Transverse colon (tissue), 4 donors: ENCODE measurements around the gene ADRB1. TPM values are rescaled to one million over a fixed set of nuclear protein-coding genes. Genes with fewer than 3 reads are reported as not detected.

Source experiments
- DNase-seq: peaks from one replicate; pipeline ENCODE4 v3.0.0-alpha.2; 2019
- H3K27ac ChIP-seq, 4 donors: fragments of 200-600 bp; sonication (generic); 2 replicates each; pipeline ENCODE4 v1.5.1; 2016 to 2018; ENCODE audit warnings: inconsistent platforms in 4 of 4
- H3K27me3 ChIP-seq: fragments of 200-600 bp; sonication (generic); 2 replicates; pipeline ENCODE4 v1.5.1; 2017; ENCODE audit warnings: inconsistent platforms
- H3K36me3 ChIP-seq, 4 donors: fragments of 200-600 bp; sonication (generic); 2 replicates each; pipeline ENCODE4 v1.5.1; 2017 to 2019; ENCODE audit warnings: inconsistent platforms in 4 of 4
- H3K4me1 ChIP-seq, 4 donors: fragments of 200-600 bp; sonication (generic); 2 replicates each; pipeline ENCODE4 v1.5.1; 2017 to 2020; ENCODE audit warnings: inconsistent platforms in 4 of 4
- H3K4me3 ChIP-seq, 4 donors: fragments of 200-600 bp; sonication (generic); 1 replicate in 1 of 4; 2 replicates in 3 of 4; pipeline versions ENCODE4 v1.5.1 to v1.6.1; 2017 to 2019; ENCODE audit warnings: inconsistent platforms in 4 of 4
- H3K9me3 ChIP-seq, 2 donors: fragments of 200-600 bp; sonication (generic); 2 replicates each; pipeline ENCODE4 v1.5.1; 2017 to 2019; ENCODE audit warnings: inconsistent platforms in 2 of 2
- CTCF ChIP-seq, 5 experiments: fragments of 200-600 bp in 3 of 5; fragments of 450-650 bp in 2 of 5; sonication (generic) in 3 of 5; IDR thresholded peaks; 1 replicate in 2 of 5; 2 replicates in 3 of 5; pipeline ENCODE4 v1.5.1; 2016 to 2017; ENCODE audit warnings: antibody characterized with exemption in 5 of 5, inconsistent platforms in 3 of 5, mild to moderate bottlenecking in 2 of 5, moderate library complexity in 1 of 5
- EP300 ChIP-seq: sonication (generic); formaldehyde crosslinking; IDR thresholded peaks from one replicate; pipeline ENCODE4 v1.6.1; 2017; ENCODE audit warnings: antibody characterized with exemption, low read depth
- POLR2A ChIP-seq: fragments of 450-650 bp; IDR thresholded peaks from one replicate; pipeline ENCODE4 v1.6.1; 2016; ENCODE audit warnings: antibody characterized with exemption, mild to moderate bottlenecking, moderate library complexity
- POLR2AphosphoS5 ChIP-seq, 3 donors: sonication (generic); formaldehyde crosslinking; IDR thresholded peaks; one replicate each; pipeline ENCODE4 v1.6.1; 2016; ENCODE audit warnings: antibody characterized with exemption in 3 of 3
- WGBS, 2 donors: methylation state at CpG; one replicate each; pipeline ENCODE4 v1.1.5; 2018; ENCODE audit warnings: low coverage in 1 of 2; 5-methylcytosine and 5-hydroxymethylcytosine counted together
- in situ Hi-C, 4 donors: fragments of 200-750 bp; cut with MboI; loops; one replicate each; pipeline versions ENCODE4 v1.15.0 to v1.15.1; 2017; ENCODE audit warnings: low sequenced_read_pairs in 3 of 4, low pct_ligation_motif_present in 1 of 4, low pct_unique_long_range_greater_than_20kb in 1 of 4
- intact Hi-C: fragments of 100-400 bp; cut with DNase I; formaldehyde crosslinking; loops from one replicate; pipeline ENCODE4 v1.15.1; 2023; ENCODE audit warnings: low total_unique reads
- total RNA-seq, 4 donors: library from RNA; depleted of rRNA; stranded (reverse); fragments of >200 nt; gene quantifications; one replicate each; pipeline ENCODE4 v1.1.0, GENCODE V29; 2016

ADRB1 gene
- total RNA-seq, 4 donors from 2014 or later, result 1.2 to 1.9 (median 1.4) TPM; not detected in 1

DNA sequence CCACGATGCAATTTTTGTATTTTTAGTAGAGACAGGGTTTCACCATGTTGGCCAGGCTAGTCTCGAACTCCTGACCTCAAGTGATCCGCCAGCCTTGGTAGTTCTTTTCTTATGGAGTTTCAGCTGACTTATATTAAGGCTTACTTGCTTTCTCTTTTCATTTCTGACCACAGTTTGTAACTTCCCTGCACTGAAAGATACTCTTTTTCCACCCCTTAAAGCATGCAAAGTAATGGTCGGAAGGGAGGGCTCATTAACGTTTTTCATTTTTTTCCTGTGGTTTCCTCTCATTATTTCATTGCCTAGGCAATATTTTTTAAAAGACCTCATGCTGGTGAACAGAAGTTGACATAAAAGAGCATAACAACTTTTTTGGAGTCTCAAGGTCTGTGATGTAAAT, 27.0 kb downstream of the ADRB1 start:
- TF ChIP-seq POLR2AphosphoS5 (IDR thresholded peaks at IDR 0.05) (no peak), POLR2A (no peak), CTCF (IDR thresholded peaks at IDR 0.05) (no peak), EP300 (no peak)
- in situ Hi-C loops, result no loop called here
- peaks cover 0 to 12% (median 0%) of the 10 kb centered on the region in 4 donors for H3K4me1 ChIP-seq
- no peak overlapping the region for H3K4me3 ChIP-seq
- no peaks in the 10 kb centered on the region for H3K27me3 ChIP-seq
- H3K9me3 ChIP-seq, result no peaks in the 10 kb centered on the region
- no peak overlapping the region for H3K27ac ChIP-seq
- 58 to 68% methylated on average over 4 to 5 of the region's 5 CpGs for WGBS, 2 donors
- intact Hi-C loops, result no loop called here
- DNase-seq, result no peak
- no peaks in the 10 kb centered on the region for H3K36me3 ChIP-seq

DNA sequence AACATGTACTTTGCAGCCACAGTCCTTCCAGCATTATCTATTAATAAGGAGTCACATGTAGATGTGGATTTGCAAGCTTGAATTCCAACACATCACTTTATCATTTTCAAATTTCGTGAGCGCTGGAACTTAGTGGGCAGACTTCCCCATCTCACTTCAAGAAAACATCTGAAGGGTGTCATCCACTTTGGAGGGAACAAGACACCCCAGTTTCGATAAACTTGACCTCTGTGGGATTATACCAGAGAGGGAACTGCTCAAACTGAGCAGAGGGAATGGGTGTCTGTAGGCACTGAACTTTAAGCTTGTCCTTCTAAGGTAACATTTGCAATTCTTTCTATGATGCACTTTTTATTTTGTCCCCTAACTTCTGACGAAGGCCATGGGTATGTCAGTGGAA, 27.5 kb downstream of the ADRB1 start:
- no peaks in the 10 kb centered on the region for H3K36me3 ChIP-seq
- TF ChIP-seq EP300 (no peak), CTCF (IDR thresholded peaks at IDR 0.05) (no peak), POLR2A (no peak), POLR2AphosphoS5 (IDR thresholded peaks at IDR 0.05) (no peak)
- no peak for DNase-seq
- intact Hi-C loops, result no loop called here
- 85 to 86% methylated on average over 4 of the region's 4 CpGs for WGBS, 2 donors
- in situ Hi-C loops, result no loop called here
- H3K4me1 ChIP-seq, result peaks cover 0 to 12% (median 0%) of the 10 kb centered on the region in 4 donors
- H3K27me3 ChIP-seq, result no peaks in the 10 kb centered on the region
- H3K4me3 ChIP-seq, result no peak overlapping the region
- H3K9me3 ChIP-seq, result no peaks in the 10 kb centered on the region
- no peak overlapping the region for H3K27ac ChIP-seq

DNA sequence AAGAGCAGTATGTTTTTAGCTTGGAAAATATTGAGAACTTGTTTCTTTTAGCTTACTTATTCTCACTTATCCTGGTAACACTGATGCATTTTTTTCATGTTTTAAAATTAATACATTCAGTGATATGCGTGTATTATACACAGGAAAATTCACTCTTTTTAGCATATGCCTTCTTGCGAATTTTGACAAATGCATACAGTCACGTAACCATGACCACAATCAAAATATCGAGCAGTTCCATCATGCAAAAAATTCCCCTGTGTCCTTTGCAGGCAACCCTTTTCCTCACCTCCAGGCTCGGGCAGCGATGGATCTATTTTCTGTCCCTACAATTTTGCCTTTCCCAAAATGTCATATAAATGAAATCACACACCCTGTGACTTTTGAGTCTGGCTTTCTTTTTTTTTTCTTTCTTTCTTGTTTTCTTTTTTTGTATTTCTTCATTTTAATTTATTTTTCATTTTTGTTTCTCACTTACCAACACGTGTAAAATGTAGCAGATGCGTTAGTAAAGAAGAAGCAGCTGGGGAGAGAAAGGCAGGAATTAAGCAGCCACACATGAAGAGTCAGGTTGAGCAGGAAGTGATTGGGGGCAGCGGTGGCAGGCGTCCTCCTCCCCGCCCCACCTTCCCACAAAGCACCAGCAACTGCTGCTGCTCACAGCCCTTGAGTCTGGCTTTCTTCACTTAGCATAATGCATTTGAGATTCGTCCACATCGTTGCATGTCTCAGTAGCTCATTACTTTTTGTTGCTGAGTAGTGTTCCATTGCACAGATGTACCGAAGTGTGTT, 29.9 kb downstream of the ADRB1 start:
- H3K4me3 ChIP-seq, result no peak overlapping the region
- no peak for DNase-seq
- intact Hi-C loops (no loop called here), in situ Hi-C loops (no loop called here)
- no peak overlapping the region for H3K27ac ChIP-seq
- WGBS, 2 donors, result 69 to 78% methylated on average over 9 to 14 of the region's 14 CpGs
- TF ChIP-seq EP300, result no peak
- no peak for TF ChIP-seq POLR2A
- no peak for TF ChIP-seq CTCF (IDR thresholded peaks at IDR 0.05)
- no peak for TF ChIP-seq POLR2AphosphoS5 (IDR thresholded peaks at IDR 0.05)
- H3K27me3 ChIP-seq, result no peaks in the 10 kb centered on the region
- no peaks in the 10 kb centered on the region for H3K36me3 ChIP-seq
- H3K4me1 ChIP-seq, result no peaks in the 10 kb centered on the region
- no peaks in the 10 kb centered on the region for H3K9me3 ChIP-seq

DNA sequence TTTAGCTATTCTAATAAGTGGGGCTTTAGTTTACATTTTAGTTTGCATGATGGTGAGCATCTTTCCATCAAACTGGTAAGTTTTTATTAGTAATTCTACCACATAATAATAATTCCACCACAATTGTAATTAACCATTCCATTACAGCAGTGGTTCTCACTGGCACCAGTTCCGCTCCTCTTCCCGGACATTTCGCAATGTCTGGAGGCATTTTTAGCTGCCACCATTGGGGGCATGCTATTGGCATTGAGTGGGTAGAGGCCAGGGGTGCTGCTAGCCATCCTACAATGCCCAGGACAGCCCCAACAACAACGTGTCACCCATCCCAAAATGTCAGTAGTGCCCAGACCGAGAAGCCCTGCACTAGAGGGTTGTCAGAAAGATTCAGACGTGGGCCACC, 31.4 kb downstream of the ADRB1 start:
- H3K27ac ChIP-seq, result no peak overlapping the region
- H3K27me3 ChIP-seq, result no peaks in the 10 kb centered on the region
- WGBS, 2 donors, result 94 to 100% methylated on average over 3 to 6 of the region's 6 CpGs
- in situ Hi-C loops (no loop called here), intact Hi-C loops (no loop called here)
- TF ChIP-seq POLR2A, result no peak
- TF ChIP-seq EP300, result no peak
- TF ChIP-seq CTCF (IDR thresholded peaks at IDR 0.05), result no peak
- no peak for TF ChIP-seq POLR2AphosphoS5 (IDR thresholded peaks at IDR 0.05)
- H3K9me3 ChIP-seq, result no peaks in the 10 kb centered on the region
- H3K36me3 ChIP-seq, result no peaks in the 10 kb centered on the region
- no peak overlapping the region for H3K4me3 ChIP-seq
- no peak for DNase-seq
- H3K4me1 ChIP-seq, result no peaks in the 10 kb centered on the region
